Stimulated activated CD8-positive, alpha-beta memory T cell treated with anti-CD3 and anti-CD28 coated beads, Interleukin-2, amount 100 ng/mL, for 48 hours (primary cell): Measurements from ENCODE around the gene SKA2.
"Not testable (repeated sequence)": the region's sequence is repeated elsewhere in the genome, so short reads cannot be mapped to it uniquely, and the experiment has no call there.

ENCODE experiments used
- DNase-seq, 2 donors: peaks; one replicate each; pipeline ENCODE4 v3.0.0-alpha.2; 2020; ENCODE audit warnings: low read depth in 2 of 2

The SKA2 gene

DNA sequence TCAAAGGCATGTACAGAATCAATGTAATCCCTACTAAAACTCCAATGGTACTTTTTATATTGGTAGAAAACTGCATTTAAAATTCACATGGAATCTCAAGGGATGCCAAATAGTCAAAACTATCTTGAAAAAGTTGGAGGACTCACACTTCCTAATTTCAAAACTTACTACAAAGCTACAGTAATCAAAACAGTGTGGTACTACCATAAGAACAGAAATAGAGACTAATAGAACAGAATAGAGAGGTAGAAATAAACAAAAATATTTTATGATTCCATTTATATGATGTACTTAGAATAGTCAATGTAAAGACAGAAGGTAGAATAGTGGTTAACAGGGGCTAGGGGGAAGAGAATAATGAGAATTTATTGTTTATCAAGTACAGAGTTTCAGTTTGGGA, 57.1 kb downstream of the SKA2 start:
- DNase-seq: no peak

DNA sequence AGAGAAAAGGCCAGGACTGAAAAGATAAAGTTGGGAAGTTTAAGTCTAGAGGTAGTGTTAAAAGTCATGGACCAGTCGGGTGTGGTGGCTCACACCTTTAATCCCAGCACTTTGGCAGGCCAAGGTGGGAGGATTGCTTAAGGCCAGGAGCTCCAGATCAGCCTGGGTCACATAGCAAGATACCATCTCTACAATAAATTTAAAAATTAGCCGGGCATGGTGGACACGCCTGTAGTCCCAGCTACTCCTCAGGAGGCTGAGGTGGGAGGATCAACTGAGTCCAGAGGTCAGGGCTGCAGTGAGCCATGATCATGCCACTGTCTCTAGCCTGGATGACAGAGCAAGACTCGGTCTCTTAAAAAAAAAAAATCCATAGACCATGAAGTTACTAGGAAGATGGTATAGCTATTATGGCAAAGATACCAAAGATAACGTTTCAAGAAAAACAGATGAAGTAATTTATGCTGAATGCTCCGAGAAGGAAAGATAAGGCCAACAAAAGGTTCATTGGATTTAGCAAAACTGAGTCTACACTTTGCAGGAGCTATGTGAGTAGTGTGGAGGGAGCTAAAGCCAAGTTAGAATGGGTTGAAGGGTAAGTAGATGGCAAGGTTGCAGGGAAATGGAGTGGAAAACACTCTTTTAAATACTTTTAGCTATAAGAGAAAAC, 60.0 kb downstream of the SKA2 start:
- DNase-seq: no peak

GRCh38 chr17:59093702-59094231, 61.2 kb downstream of the SKA2 start:
- DNase-seq: no peak

GRCh38 chr17:59093145-59093701, 61.8 kb downstream of the SKA2 start:
- DNase-seq: no peak

DNA sequence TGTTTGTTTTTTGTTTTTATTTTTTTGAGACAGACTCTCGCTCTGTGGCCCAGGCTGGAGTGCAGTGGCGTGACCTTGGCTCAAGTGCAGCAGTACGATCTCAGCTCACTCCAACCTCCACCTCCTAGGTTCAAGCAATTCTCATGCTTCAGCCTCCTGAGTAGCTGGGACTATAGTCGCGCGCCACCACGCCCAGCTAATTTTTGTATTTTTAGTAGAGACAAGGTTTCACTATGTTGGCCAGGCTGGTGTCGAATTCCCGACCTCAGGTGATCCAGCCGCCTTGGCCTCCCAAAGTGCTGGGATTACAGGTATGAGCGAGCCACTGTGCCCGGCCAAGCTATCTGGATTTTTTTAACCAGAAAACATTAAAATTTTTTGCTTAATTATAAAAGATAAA, 64.4 kb downstream of the SKA2 start:
- DNase-seq: not testable (repeated sequence)

- DNase-seq: no peak
Measured at GRCh38 chr17:59084154-59084553, 70.8 kb downstream of the SKA2 start.

DNA sequence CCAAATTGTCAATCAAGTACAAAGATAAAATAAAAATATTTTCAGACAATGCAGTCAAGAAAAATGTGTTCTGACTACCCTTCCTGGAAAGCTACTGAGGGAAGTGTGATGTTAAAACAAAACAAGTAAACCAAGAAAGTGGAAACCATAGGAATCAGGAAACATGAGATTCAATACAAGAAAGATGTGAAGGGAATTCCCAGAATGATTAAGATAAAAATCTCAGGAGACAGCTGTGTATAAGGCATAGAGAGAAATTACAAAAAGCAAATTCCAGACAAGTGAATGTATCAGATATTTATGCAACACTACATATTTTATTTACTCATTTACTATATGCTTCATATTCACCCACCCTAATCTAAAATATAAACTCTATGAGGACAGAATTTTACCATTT, 80.5 kb downstream of the SKA2 start:
- DNase-seq: no peak

DNA sequence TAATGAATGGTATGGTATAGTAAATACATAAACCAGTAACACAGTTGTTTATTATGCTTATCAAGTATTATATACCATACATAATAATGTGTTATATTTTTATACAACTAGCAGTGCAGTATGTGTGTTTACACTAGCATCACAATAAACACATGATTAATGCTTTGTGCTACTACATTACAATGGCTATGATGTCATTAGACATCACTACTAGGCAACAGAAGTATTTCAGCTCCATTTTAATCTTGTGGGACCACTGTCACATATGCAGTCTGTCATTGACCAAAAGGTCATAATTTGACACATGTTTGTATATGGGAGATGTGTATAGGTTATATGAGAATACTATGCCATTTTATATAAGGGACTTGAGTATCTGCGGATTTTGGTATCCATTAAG, 81.0 kb downstream of the SKA2 start:
- DNase-seq: no peak

DNA sequence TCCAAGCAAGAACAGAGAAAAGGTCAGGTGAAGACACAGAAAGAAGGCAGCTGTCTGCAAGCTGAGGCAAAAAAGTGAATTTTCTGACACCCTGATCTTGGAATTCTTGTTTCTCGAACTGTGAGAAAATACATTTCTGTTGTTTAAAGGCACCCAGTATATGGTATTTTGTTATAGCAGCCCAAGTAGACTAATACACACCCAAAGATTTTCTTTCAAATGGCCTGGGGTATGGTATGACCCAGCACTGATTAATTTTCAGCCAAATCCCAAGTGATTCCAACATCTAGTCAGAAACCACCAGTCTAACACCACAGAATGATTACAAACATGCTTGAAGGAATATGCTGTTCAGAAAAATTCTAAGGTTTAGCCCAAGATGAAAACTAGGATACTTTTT, 85.1 kb downstream of the SKA2 start:
- DNase-seq: no peak

DNA sequence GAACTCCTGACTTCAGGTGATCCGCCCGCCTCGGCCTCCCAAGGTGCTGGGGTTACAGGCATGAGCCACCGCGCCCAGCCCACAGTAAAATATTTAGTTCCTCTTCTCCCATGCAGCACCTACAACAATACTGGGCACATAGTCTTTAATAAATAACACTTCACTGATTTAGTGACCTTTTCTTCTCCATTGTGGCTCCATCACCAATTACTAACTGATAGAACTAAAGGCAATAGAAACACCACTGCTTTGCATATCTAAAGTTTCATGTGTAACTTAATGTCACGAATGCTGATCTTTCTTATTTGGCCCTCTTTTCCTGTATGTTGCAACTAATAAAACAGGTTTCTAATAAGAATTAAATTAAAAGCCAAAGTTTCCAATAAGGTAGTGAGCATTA, 87.2 kb downstream of the SKA2 start:
- no peak for DNase-seq

DNA sequence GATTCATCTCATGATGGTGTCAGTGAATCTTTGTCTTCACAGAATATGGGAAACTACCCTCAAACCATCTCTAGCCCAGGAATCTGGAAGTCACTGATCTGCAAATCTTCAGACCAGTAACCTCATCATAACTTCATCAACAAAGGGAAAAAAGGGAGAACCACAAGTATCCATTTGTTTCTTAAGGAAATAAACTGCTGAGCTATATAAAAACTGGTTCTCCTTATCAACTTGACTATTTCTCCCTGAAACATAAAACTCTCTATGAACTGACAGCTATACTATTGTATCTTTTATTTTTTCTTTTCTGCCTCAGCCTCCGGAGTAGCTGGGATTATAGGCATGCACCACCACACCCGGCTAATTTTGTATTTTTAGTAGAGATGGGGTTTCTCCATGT, 87.6 kb downstream of the SKA2 start:
- DNase-seq: no peak

- DNase-seq: no peak
Measured at GRCh38 chr17:59062509-59062908, 92.5 kb downstream of the SKA2 start.
